Breast epithelium (tissue), 4 donors: ENCODE data around the gene UBE2Q2. TPM values are rescaled to one million over a fixed set of nuclear protein-coding genes. Genes with fewer than 3 reads are reported as not detected.

Experiments
- DNase-seq, 2 donors: peaks; one replicate each; pipeline ENCODE4 v3.0.0-alpha.2; 2019; ENCODE audit warnings: low spot score in 2 of 2
- H3K27ac ChIP-seq, 2 donors: fragments of 200-600 bp; sonication (generic) in 1 of 2; one replicate each; pipeline ENCODE4 v1.5.1; 2016 to 2019; ENCODE audit warnings: mild to moderate bottlenecking in 1 of 2
- H3K27me3 ChIP-seq, 2 donors: fragments of 200-600 bp; sonication (generic) in 1 of 2; one replicate each; pipeline versions ENCODE4 v1.5.1 to v1.6.0; 2017 to 2019; ENCODE audit warnings: control low read depth in 1 of 2, mild to moderate bottlenecking in 1 of 2
- H3K36me3 ChIP-seq: fragments of 200-600 bp; one replicate; pipeline ENCODE4 v1.5.1; 2019
- H3K4me1 ChIP-seq, 2 donors: fragments of 200-600 bp; sonication (generic); one replicate each; pipeline ENCODE4 v1.5.1; 2016 to 2019; ENCODE audit warnings: control low read depth in 1 of 2
- H3K4me3 ChIP-seq, 3 donors: fragments of 200-600 bp; sonication (generic); 1 replicate in 2 of 3; 2 replicates in 1 of 3; pipeline ENCODE4 v1.5.1; 2016 to 2019; ENCODE audit warnings: mild to moderate bottlenecking in 3 of 3, moderate library complexity in 2 of 3
- H3K9me3 ChIP-seq, 2 donors: fragments of 200-600 bp; sonication (generic) in 1 of 2; one replicate each; pipeline ENCODE4 v1.5.1; 2016 to 2019; ENCODE audit warnings: control low read depth in 1 of 2
- CTCF ChIP-seq, 3 donors: fragments of 450-650 bp; IDR thresholded peaks; one replicate each; pipeline ENCODE4 v1.5.1; 2016 to 2017; ENCODE audit warnings: antibody characterized with exemption in 3 of 3, mild to moderate bottlenecking in 3 of 3, moderate library complexity in 3 of 3
- POLR2A ChIP-seq: fragments of 450-650 bp; IDR thresholded peaks from one replicate; pipeline ENCODE4 v1.6.1; 2016; ENCODE audit warnings: antibody characterized with exemption, mild to moderate bottlenecking, moderate library complexity
- POLR2AphosphoS5 ChIP-seq, 3 donors: sonication (generic); formaldehyde crosslinking; IDR thresholded peaks; one replicate each; pipeline ENCODE4 v1.6.1; 2017; ENCODE audit warnings: antibody characterized with exemption in 3 of 3
- intact Hi-C: fragments of 100-400 bp; cut with DNase I; formaldehyde crosslinking; loops from one replicate; pipeline ENCODE4 v1.15.1; 2023; ENCODE audit warnings: low total_unique reads
- total RNA-seq, 3 donors: library from RNA; depleted of rRNA; stranded (reverse); fragments of >200 nt; gene quantifications; one replicate each; pipeline ENCODE4 v1.1.0, GENCODE V29; 2016

The UBE2Q2 gene
- total RNA-seq, 3 donors from 2014 or later = 45.9 to 56.5 (median 48.8) TPM

DNA sequence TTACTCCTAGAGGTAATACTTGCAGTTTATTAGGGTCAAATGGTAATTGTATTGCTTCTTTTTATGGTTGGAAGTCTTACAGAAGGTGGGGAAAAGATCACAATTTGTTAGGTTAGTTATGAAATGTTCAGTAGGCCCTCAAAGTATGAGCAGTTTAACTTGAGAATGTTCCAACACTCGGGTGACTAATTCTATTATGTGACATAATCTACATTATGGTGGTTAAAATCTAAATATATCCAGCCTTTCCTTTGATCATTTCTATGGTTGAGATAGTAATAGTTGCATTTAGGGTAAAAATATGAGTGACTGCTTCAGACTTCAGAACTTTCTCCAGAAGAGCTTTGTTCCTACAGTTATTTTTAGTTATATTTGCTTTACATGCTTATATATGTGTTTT, 40.8 kb downstream of the UBE2Q2 start:
- no peaks in the 10 kb centered on the region for H3K27me3 ChIP-seq
- H3K4me1 ChIP-seq = no peaks in the 10 kb centered on the region
- intact Hi-C loops = no loop called here
- H3K27ac ChIP-seq = no peak overlapping the region
- H3K9me3 ChIP-seq = no peaks in the 10 kb centered on the region
- TF ChIP-seq CTCF (IDR thresholded peaks at IDR 0.05) (no peak), POLR2A (no peak), POLR2AphosphoS5 (IDR thresholded peaks at IDR 0.05) (no peak)
- no peak overlapping the region for H3K4me3 ChIP-seq
- no peak for DNase-seq
- no peaks in the 10 kb centered on the region for H3K36me3 ChIP-seq

DNA sequence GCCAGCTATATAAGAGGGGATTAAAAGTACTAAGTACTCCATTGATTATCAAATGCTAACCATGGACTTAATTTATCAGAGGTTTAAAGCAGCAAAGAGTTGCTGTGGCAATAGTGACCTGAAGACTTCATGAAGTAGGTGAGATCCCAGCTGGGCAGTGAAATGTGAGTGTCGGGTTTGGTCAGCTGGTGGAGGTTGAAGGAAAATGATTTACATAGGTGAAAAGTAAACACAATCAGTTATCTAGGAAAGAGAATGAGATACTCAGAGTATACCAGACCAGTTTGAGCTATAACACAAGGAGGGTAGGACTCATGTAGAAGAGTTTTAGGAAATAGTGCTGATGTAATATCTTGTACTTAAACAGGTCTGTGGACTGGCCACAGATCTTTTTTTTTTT, 43.9 kb downstream of the UBE2Q2 start:
- Histone ChIP-seq H3K27ac (no peak overlapping the region), H3K9me3 (no peaks in the 10 kb centered on the region), H3K4me1 (no peaks in the 10 kb centered on the region), H3K27me3 (no peaks in the 10 kb centered on the region), H3K4me3 (no peak overlapping the region), H3K36me3 (no peaks in the 10 kb centered on the region)
- no peak for TF ChIP-seq POLR2AphosphoS5 (IDR thresholded peaks at IDR 0.05)
- TF ChIP-seq POLR2A = no peak
- DNase-seq = no peak
- intact Hi-C loops = no loop called here

GRCh38 chr15:75891895-75892294, 48.6 kb downstream of the UBE2Q2 start:
- TF ChIP-seq CTCF (IDR thresholded peaks at IDR 0.05) = no peak
- no peak for TF ChIP-seq POLR2AphosphoS5 (IDR thresholded peaks at IDR 0.05)
- Histone ChIP-seq H3K9me3 (no peaks in the 10 kb centered on the region), H3K4me3 (no peak overlapping the region), H3K4me1 (no peaks in the 10 kb centered on the region), H3K27ac (no peak overlapping the region), H3K27me3 (no peaks in the 10 kb centered on the region), H3K36me3 (no peaks in the 10 kb centered on the region)
- intact Hi-C loops = no loop called here
- DNase-seq = no peak

DNA sequence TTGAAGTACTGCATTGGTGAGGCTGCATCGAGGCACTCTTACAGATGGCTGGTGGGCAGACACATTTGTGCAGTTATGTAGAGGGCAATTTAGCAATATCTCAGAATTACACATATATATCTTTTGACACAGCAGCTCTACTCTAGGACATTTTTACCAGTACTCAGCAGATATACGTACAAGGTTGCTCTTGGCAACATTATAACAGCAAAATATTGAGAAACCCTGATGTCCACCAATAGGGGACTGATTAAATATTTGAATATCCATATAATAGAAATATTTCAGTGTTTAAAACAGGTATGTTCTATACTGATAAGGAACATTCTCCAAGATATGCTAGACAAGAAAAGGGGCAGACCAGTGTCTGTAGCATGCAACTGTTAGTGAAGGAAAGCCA, 52.5 kb downstream of the UBE2Q2 start:
- no peaks in the 10 kb centered on the region for H3K36me3 ChIP-seq
- H3K4me3 ChIP-seq = no peak overlapping the region
- intact Hi-C loops = no loop called here
- no peak overlapping the region for H3K27ac ChIP-seq
- no peaks in the 10 kb centered on the region for H3K4me1 ChIP-seq
- no peaks in the 10 kb centered on the region for H3K9me3 ChIP-seq
- no peaks in the 10 kb centered on the region for H3K27me3 ChIP-seq
- TF ChIP-seq CTCF (IDR thresholded peaks at IDR 0.05) (no peak), POLR2A (no peak)
- DNase-seq = no peak

DNA sequence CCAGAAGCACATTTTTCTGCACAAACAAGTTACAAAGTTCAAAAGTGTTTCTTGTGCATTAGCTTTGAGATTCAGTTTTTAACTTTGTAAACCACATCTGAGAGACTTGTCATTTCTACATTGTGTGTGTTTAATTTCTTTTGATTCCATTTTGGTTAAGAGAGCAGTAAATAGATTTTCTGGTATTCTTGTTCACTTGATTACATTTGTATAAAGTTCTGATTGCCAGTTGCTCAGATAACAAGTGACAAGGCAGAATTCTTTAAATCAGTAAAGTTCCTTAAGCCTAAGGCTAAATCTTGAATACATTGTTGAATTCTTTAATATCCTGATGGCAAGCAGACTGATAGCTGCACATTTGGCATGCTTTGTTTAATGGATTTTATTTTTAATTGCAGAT, 57.3 kb downstream of the UBE2Q2 start:
- Histone ChIP-seq H3K36me3 (no peaks in the 10 kb centered on the region), H3K4me1 (no peaks in the 10 kb centered on the region), H3K27ac (no peak overlapping the region), H3K9me3 (no peaks in the 10 kb centered on the region), H3K27me3 (no peaks in the 10 kb centered on the region), H3K4me3 (no peak overlapping the region)
- TF ChIP-seq CTCF (IDR thresholded peaks at IDR 0.05) = no peak
- no peak for TF ChIP-seq POLR2A
- TF ChIP-seq POLR2AphosphoS5 (IDR thresholded peaks at IDR 0.05) = no peak
- intact Hi-C loops = no loop called here
- DNase-seq = no peak

- Histone ChIP-seq H3K27ac (no peak overlapping the region), H3K9me3 (no peaks in the 10 kb centered on the region), H3K4me3 (no peak overlapping the region), H3K4me1 (no peaks in the 10 kb centered on the region), H3K27me3 (no peaks in the 10 kb centered on the region), H3K36me3 (no peaks in the 10 kb centered on the region)
- no peak for DNase-seq
- intact Hi-C loops = no loop called here
- TF ChIP-seq POLR2A (no peak), POLR2AphosphoS5 (IDR thresholded peaks at IDR 0.05) (no peak), CTCF (IDR thresholded peaks at IDR 0.05) (no peak)
These were observed 58.9 kb downstream of the UBE2Q2 start for GRCh38 chr15:75902129-75902557.
